GM18873 (cell line): ENCODE results near the gene AFDN.

Experiments
- ATAC-seq: cut with Tn5 transposase; IDR thresholded peaks from one replicate; pipeline ENCODE4 v1.9.1; 2021; ENCODE audit warnings: mild to moderate bottlenecking, moderate library complexity, moderate number of reproducible peaks; ENCODE audit not compliant: unreplicated experiment, low FRiP score

The AFDN gene

DNA sequence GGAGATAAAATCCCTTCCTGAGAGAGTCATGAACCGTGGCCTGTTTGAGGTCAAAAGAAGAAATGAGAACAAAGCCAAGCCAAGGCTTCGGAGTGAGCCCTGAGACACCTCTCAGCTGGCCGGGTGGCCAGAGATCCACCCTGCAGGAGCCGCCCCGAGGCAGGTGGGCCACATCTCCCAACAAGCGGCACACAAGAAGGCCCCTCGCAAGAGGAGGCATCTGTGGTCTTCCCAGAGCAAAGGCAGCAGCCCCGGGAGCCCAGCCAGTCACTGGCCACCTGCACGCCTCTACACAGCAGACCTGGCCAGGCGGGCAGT is 30.9 kb upstream of the AFDN start:
- no peak for ATAC-seq

DNA sequence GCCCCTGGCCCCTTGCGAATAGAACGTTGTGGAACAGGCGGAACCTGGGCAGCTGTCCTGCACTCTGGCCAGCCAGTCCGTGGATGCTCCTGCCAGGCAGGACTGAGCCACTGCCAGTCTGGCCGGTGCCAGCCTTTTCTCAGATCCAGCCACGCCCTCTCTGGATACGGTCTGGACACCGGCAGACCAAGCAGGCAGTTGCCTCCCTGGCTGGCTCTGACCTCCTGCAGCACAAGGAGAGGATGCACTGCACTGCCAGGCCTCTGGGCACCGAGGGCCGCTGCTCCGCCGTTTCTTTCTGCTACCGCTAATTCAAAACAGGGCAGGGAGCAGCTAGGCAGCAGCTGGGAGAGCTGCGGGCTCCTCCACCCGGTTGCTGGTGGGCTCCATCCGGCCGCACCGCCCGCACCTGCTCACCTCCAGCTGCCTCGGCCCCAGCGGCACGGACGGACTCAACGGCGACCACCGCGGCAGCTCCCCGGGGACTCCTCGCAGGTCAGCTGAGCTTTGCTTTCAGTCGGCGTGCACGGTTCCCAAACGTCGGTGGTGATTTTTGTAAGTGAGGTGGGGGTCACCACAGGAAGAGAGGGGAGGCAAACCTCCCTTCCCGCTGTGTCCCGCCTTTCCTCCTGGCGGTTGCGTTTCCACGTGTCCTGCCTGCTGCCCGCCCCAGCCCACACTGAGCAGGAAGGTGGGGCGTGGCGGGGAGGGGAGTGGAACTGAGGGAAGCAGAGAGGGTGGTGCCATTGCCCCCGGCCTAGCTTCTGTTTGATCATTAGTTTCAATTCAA is 30.3 kb upstream of the AFDN start:
- ATAC-seq: no peak

DNA sequence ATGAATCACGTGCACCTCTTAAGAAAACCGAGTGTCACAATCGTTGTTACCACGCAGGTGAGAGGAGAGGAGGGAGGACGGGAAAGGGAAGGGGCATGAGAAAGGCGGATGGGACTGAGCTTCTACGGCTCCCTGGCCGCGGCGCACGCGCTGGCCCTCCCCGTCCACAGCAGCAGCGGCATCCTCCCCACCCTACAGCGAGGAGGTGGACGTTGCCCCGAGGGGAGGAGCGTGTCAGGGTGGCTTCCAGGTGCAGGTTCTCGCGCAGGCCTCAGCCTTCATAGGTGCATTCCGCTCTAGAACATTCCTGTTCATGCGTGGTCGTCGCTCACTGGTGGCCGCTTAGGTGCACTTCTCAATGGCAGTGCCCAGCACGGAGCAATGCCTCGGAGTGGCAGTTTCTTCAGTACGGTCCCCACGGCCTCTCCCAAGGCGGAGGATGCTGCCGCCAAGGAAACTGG is 29.7 kb upstream of the AFDN start:
- no peak for ATAC-seq

DNA sequence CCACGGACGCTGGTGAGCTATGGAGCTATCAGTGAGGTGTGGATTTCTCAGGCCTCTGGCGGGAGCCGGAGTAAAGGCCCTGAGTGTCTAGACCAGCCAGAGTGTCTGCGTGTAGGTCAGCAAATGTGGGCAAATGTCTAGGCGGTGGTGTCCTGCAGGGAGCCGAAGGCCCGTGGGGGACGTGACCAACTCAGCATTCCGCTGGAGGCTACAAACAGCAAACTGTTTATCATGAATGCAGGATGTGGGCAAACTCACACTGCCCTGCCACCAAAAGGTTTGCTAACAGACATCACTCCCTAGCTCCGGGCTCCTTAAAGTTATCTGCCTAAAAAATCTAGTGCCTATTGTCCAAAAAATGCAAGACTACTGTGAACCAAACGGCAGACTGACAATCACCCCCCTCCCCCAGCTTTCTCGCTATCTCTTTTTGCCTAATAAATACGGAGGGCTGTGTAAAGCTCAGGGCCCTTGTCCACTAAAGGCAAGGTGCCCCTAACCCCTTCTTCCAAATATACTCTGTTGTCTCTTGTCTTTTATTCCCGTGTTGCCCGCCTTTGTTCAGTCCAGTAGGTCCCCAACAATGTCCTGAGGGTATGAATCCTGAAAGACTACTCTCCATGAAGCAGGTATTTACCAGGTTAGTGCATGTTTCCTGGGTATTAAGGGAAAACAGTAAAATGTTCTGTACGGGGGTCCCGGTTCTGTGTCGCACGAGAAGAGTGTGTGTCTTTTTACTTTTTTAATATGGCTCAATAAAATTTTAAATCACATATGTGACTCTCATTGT is 29.0 kb upstream of the AFDN start:
- ATAC-seq: no peak

DNA sequence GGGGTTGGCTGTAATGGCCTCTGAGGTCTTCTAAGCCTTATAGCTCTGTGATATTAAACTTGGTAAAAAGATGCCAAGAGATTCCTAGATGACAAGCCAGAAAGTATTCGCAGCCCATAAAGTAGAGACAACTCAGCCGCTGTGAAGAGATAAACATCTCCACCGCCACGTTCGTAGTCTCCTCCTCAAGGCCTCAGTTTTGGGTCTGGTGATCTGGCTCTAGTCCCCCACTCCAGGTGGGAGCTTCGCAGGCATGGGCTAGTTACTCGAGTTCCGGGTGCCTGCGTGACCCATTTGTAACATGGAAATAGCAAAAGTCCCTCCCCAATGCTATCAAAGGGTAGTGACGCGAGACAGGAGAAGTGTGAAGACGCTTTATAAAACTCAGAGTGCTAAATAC is 28.3 kb upstream of the AFDN start:
- no peak for ATAC-seq

DNA sequence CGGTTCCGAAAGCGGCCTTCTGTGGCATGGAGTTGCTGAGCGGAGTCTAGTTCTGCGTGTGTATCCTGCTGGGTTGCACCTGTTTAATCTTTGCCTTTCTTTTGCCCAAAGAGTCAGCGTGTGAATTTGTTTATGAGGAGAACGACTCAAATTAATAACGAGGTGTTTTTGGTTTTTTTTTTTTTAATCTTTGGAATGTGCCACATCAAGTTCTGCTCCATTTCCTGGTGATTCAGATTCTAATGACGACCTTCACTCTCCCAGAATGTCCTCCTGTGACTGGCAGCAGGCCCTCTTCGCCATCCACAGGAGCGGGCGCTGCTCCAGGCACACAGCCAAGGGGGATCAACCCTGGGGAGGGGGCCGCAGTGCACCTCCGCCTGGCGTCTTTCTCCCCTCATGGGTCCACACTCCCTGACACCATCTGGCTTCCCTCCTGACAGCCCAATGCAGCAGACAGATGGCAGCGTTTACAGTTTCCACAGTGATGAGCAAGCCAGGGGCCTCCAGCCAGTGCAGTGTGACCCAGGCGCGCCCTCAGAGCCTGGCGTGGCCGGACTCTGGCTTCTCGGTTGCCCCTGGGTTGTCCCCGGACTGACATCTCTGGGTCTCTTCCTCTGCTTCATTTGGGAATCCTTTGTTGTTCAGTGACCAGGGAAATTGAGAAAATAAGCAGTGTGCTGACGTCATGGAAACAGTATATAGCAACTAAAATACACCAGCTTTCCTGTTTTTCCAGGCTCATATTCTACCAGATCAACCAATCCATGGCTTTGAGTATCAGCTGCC is 27.5 kb upstream of the AFDN start:
- ATAC-seq: no peak

DNA sequence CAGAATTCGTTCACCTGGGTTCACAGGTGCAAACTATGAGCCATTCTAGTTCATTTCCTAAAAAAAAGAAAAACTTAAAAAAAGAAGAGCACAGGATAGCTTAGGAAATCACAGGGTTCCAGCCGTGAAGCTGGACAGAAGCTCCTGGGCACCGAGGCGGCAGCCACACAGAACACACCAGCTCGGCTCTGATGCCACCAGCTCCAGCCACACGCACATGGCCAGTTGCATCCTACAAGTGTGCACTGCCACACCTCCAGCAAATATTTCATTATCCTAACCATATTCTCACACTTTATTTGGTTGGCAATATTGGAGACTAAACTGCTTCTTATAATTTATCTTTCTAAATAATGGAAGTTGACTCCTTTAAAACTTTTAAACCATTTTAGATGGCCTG is 26.2 kb upstream of the AFDN start:
- no peak for ATAC-seq

DNA sequence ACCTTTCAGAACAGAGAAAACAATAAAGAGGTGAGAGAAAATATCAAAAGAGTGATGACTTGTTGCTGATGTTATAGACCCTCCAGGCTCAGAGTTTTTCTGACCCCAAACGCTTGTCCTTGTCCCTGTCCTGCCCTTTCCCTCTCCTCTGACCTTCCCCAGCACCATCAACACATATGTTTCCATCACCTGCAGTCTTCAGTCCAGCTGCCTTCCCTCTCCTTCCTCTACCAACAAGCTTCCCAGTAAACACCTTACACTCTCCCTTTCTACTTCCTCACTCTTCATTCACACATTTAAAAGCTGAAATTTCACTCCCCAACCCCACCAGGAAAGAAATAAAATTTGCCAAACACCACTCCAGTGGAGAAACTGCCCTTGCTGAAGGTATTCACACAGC is 25.4 kb upstream of the AFDN start:
- no peak for ATAC-seq

DNA sequence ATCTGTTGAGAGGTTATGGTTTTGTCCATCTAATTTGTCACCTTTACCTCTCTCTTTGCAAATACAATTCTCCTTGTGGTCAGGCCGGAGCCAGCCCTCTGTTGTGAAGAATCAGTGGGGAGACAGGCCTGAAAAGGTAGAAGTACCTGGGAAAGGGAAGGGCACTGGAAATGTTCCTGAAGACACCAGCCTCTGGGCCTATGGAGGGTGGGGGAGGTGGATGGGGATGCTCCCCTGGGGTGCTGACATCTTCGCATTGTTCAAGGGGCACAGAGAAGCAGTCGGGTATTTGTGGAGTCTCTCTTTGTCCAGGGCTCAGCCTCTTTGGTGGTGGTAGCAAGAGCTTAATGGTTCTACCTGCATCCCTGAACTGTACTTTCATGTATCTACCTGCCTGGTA is 24.4 kb upstream of the AFDN start:
- ATAC-seq: no peak

DNA sequence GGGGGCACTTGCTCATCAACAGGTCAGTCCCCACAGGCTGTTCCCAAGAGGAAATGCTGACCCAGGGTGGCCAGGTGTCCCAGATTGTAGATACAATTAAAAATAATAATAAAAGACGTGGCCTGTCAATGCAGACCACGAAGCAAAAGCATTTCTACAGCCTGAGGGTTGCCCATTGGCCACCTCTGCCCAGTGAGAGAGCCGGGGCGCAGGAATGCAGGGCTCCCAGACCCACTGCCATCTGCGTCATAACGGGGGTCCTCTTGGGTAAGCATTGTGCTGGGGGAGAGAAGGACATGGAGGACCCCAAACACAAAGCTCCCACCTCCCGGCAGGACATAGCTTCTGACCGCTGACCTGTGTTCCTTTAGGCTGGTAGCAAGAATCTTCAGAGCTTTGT is 22.9 kb upstream of the AFDN start:
- ATAC-seq: no peak

DNA sequence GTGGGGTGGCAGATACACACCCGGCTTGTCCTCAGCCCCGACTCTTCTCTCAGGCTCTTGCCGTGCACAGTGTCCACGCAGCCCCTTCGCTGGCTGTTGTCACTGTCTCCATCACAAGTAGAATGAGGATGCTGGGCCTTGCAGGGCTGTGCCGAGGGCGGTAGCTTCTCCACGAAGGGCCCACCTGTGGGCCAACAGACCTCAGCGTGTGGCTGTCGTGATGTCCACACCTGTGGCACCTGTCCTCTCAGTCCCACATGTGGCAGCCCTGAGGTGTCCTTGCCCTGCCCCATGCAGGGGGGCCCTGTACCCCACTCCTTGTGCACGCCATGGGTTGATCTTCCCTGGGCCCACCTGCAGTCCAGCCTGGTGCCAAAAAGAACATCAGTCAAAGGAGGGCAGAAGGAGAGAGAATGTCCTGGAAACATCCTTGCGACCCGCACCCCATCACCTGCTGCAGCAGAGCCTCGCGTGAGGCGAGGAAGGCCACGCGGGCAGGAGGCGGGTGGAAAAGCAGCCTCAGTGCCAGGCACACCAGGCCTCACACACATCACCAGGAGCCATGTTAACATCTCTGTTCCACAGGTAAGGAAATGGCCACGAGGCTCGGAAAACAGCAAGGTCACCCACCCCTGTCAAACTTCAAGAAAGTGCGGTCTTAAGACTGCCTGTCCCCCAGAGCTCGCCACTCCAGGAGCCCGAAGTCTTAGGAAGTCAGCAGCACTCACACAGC is 22.3 kb upstream of the AFDN start:
- no peak for ATAC-seq

DNA sequence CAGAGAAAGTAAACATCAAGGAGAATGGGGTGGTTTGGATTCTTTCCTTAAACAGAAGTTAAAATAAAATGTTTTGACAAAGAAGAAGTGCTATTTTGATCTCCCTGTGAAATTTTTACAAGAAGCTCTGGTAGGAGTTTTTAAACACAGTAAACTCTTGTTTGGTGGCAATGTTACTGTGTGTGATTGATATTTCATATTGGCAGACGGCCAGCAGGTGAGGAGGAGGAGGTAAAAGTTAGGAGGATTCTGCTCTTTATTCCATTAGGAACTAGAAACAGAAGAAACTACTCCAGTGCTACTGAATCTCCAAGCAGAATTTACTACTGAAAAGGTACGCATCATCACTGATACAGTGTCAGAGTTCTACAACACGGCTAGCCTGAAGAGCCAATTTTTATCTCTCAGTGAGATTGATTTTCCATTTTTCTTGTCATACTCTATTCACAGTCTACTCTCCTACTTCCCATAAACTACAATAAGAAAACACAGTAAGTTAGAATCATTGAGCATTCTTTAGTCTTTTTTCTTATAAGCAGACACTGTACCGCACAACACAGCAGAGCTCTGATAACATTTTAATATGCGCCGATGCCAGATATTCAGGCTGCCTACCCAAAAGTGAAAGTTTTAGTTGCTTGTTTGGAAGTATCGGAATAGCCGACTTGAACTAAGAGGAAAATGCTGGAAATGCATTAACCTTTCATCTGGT is 21.2 kb upstream of the AFDN start:
- no peak for ATAC-seq

DNA sequence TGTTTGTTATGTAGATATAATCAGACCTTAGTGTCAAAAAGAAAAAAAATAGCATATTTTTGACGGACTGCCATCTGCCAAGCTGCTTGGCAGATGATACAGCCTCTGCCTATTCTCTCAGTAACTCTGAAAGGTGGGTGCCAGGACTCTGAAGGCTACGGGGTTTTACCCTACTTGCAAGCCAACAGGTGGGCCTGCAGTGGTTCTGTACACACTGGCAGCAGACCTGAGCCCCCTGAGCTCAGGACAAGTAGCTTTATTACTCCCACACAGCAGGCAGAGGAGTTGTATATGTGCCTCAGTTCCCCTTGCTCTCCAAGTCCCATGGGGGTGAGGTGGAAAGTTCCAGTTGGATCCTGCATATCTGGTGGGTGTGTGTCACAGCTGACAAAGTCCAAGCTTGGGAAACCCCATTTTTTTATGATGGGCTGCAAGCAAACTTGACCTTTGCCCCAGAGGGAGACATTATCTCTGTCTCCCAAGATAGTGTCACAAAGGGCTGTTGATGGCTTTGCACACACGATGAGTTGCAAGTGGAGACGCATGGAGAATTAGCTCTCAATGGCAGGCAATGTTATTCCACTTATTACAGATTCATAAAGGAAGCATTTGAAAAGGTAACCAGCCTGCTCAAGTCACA is 20.5 kb upstream of the AFDN start:
- no peak for ATAC-seq

DNA sequence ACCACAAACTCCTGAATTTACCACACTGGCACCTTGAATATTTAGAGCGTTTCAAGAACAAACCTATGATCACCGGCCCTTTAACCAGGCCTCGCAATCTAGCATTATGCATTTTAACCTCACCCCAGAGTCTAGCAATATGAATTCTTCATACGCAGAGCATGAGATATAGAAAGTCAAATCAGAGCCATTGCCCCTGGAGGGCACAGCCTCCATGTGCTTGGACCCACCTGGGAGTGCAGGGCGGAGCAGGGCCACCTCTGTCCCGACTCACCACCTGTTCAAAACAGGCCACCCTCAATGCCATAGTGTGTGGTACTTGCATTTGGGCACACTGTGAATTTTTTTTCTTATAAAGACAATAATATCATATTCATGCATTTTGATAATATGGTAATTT is 19.5 kb upstream of the AFDN start:
- ATAC-seq: no peak

DNA sequence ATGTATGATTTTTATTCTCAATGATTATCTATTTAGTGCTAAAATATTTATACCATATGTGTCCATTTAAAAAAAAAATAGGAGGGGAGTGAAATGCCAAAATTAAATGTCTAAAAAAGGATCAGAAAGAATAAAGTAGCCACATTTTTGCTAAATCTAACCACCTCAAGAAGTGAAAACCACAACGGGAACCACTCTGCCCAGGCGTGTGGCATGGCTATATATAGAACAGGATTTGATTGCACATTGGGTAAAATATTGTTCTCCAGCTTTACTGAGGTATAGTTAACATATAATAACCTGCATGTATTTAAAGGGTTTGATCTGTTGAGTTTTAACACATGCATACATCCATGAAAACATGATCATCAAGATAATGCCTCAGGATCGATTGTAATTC is 19.0 kb upstream of the AFDN start:
- no peak for ATAC-seq

DNA sequence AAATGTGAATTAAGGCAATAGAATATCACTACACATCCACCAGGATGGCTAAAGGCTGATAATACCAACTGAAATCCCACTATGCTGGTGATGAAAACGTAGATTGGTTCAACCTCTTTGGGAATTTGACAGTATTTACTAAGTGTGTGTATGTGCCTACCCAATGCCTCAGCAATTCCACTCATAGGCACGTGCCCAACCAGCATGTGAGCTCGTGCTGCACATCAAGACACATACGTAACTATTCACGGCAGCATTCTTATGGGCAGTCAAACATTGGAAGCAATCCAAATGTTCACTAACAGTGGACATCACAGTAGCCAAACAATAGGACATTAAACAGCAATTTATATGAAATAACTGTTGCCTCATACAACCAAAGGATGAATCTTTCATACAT is 15.7 kb upstream of the AFDN start:
- no peak for ATAC-seq

DNA sequence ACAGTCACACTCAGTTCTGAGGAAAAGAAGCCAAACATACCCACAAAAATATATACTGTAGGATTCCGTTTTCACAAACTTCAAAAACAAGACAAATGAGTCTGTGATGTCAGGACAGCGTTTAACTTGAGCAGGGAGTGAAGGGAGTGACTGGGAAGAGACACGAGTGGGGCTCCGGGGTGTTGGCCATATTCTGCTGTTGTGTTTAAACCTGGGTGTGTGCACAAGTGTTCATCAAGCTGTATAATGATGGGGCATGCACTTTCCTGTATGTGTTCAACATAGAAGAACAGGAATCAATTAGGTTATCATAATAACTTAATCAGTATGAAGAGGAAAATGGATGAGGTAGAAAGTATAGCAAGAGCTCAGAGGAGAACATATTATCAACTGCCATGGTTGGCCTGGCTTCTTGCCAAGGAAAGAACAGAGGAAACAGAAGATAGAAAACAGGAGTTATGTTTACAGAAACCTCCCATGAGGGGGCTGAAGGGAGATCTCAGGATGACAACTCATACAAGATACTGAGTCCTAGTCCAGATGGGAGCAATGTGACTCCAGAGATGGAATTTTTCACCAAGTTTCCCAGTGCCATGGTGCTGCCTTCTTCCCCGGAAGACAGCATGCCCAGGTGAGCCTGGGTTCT is 15.1 kb upstream of the AFDN start:
- ATAC-seq: no peak

DNA sequence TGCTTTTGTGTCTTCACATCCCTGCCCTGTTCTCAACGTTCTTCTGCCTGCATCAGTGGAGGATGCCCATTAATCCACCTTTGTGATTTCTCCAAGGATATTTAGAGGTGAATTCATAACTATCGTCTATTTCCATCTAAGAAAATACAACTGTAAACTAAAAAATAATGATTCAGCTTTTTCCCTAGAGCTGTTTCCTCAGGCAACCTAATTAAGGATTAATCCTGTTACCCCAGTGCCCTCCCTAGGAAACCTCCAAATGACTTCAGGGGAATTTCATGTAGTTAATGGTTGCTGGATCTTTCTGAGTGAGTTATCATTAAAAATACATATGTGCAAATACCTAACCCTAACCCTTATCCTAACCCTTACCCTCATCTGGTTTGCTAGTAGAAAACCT is 14.6 kb upstream of the AFDN start:
- no peak for ATAC-seq

DNA sequence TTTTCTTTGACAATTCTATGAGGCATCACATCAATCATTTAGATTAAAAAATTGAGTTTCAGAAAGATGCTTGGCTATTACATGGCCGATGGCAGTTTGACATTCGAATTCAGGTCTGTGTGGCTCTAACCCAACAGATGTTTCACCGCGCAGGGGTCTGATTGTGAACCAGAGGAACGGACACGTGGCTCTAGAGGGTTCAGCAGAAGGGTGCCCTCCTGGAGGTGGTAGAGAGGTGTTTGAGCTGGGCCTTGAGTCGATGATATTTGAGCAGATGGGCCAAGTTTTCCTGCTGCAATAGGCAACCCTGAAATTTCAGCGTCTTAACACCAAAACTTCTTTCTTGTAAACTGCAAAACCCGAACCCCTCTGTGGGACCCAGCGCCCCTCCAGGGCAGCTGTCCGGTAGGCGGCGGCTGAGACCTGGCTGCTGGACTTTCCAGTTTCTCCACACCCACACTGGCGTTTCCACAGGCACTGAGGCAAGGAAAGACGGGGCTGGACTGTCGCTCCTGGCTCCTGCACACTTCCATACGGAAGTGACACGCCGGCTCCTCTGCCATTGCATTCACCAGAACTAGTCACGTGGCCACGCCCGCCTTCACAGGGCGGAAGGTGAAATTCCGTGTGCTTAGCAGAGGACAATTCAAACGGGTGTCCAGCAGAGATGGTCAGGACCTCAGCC is 11.3 kb upstream of the AFDN start:
- no peak for ATAC-seq
